ENCODE measurements around the gene ARMC5.

ARMC5 gene

GRCh38 chr16:31461921-31462804 lies 2.9 kb downstream of the ARMC5 start:
- no peak for DNase-seq (ENCODE audit: low read depth)
- no peak for TF ChIP-seq CTCF (IDR thresholded peaks at IDR 0.05; ENCODE audit: insufficient read depth, low read depth, low read length, missing control alignments)
- no peak overlapping the region for H3K4me3 ChIP-seq (ENCODE audit: low read depth, low read length)

DNA sequence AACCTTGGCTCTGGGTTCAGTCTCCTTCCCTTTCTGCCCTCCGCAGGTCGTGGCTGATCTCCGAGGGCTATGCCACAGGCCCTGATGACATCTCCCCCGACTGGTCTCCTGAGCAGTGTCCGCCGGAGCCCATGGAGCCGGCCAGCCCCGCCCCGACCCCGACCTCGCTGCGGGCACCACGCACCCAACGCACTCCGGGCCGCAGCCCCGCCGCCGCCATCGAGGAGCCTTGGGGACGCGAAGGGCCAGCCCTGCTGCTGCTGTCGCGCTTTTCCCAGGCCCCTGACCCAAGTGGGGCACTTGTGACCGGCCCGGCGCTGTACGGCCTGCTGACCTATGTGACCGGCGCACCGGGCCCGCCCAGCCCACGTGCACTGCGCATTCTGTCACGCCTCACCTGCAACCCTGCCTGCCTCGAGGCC lies 5.1 kb downstream of the ARMC5 start:
- no peak overlapping the region for H3K4me3 ChIP-seq (ENCODE audit: low read depth, low read length)
- DNase-seq (ENCODE audit: low read depth) = no peak
- TF ChIP-seq CTCF (IDR thresholded peaks at IDR 0.05; ENCODE audit: insufficient read depth, low read depth, low read length, missing control alignments) = no peak

- DNase-seq (ENCODE audit: low read depth) = no peak
- no peak overlapping the region for H3K4me3 ChIP-seq (ENCODE audit: low read depth, low read length)
- TF ChIP-seq CTCF (IDR thresholded peaks at IDR 0.05; ENCODE audit: insufficient read depth, low read depth, low read length, missing control alignments) = no peak
These were observed 5.5 kb downstream of the ARMC5 start for GRCh38 chr16:31464781-31465260.

DNA sequence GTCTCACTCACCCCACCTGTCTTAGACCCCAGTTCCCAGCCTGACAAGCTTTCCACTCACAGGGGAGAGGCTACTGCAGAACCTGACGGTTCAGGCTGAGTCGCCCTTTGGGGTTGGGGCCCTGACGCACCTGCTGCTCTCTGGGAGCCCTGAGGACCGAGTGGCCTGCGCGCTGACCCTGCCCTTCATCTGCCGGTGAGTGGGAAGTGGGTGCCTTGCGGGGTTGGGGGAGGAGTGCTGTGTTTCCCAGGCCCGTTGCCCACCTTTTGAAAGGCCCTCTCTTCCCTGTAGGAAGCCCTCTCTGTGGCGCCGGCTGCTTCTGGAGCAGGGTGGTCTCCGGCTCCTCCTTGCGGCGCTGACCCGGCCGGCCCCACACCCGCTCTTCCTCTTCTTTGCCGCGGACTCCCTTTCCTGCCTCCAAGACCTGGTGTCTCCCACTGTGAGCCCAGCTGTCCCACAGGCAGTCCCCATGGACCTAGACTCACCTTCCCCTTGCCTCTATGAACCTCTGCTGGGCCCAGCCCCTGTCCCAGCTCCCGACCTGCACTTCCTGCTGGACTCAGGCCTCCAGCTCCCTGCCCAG lies 6.6 kb downstream of the ARMC5 start:
- no peak for DNase-seq (ENCODE audit: low read depth)
- TF ChIP-seq CTCF (IDR thresholded peaks at IDR 0.05; ENCODE audit: insufficient read depth, low read depth, low read length, missing control alignments) = no peak
- H3K4me3 ChIP-seq (ENCODE audit: low read depth, low read length) = no peak overlapping the region

- TF ChIP-seq CTCF (IDR thresholded peaks at IDR 0.05; ENCODE audit: insufficient read depth, low read depth, low read length, missing control alignments) = no peak
- no peak overlapping the region for H3K4me3 ChIP-seq (ENCODE audit: low read depth, low read length)
- DNase-seq (ENCODE audit: low read depth) = no peak
These were observed 7.1 kb downstream of the ARMC5 start for GRCh38 chr16:31466381-31466841.

GRCh38 chr16:31467151-31467773 lies 8.0 kb downstream of the ARMC5 start:
- no peak for DNase-seq (ENCODE audit: low read depth)
- no peak for TF ChIP-seq CTCF (IDR thresholded peaks at IDR 0.05; ENCODE audit: insufficient read depth, low read depth, low read length, missing control alignments)

More at GRCh38 chr16:31467151-31467773, 8.0 kb downstream of the ARMC5 start:
- H3K4me3 ChIP-seq (ENCODE audit: low read depth, low read length) = no peak overlapping the region

Measured in GM12865 (cell line).